ENCODE data around the gene CYP1B1. TPM values are rescaled to one million over a fixed set of nuclear protein-coding genes. Genes with fewer than 3 reads are reported as not detected.

Gene CYP1B1
- total RNA-seq, 4 donors from 2014 or later = 1.0 to 20.6 (median 12.8) TPM

DNA sequence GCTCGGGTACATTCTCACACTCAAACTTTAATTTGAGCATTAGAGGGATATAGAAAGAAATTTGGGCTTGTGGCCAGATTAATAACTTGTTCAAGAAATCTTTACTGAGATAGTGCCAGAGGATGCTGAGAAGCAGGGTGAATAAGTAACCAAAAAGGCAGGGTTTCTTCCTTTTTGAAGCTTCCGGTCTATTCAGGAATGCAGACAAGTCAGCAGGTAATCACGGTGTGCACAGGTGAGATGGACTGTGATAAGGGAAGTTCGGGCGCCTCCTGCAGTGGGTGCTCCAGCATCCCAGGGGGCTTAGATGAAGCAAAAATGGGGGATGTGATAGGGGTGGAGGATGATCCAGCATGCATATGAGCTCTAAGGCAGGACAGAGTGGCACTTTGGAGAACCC, 44.9 kb upstream of the CYP1B1 start:
- DNase-seq = no peak
- H3K27ac ChIP-seq = no peak overlapping the region
- TF ChIP-seq POLR2A (IDR thresholded peaks at IDR 0.05) = no peak
- TF ChIP-seq, protein P1, sequence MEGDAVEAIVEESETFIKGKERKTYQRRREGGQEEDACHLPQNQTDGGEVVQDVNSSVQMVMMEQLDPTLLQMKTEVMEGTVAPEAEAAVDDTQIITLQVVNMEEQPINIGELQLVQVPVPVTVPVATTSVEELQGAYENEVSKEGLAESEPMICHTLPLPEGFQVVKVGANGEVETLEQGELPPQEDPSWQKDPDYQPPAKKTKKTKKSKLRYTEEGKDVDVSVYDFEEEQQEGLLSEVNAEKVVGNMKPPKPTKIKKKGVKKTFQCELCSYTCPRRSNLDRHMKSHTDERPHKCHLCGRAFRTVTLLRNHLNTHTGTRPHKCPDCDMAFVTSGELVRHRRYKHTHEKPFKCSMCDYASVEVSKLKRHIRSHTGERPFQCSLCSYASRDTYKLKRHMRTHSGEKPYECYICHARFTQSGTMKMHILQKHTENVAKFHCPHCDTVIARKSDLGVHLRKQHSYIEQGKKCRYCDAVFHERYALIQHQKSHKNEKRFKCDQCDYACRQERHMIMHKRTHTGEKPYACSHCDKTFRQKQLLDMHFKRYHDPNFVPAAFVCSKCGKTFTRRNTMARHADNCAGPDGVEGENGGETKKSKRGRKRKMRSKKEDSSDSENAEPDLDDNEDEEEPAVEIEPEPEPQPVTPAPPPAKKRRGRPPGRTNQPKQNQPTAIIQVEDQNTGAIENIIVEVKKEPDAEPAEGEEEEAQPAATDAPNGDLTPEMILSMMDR (IDR thresholded peaks at IDR 0.05) = no peak
- peaks cover 0 to 7% (median 0%) of the 10 kb centered on the region in 4 donors for H3K27me3 ChIP-seq
- 81 to 82% methylated on average over 5 of the region's 5 CpGs for WGBS, 2 donors
- H3K36me3 ChIP-seq = no peaks in the 10 kb centered on the region
- intact Hi-C loops (cut with DNase I) = no loop called here
- no peaks in the 10 kb centered on the region for H3K9me3 ChIP-seq
- H3K4me3 ChIP-seq = no peak overlapping the region
- H3K4me1 ChIP-seq = peaks cover 0 to 11% (median 3%) of the 10 kb centered on the region in 3 donors

DNA sequence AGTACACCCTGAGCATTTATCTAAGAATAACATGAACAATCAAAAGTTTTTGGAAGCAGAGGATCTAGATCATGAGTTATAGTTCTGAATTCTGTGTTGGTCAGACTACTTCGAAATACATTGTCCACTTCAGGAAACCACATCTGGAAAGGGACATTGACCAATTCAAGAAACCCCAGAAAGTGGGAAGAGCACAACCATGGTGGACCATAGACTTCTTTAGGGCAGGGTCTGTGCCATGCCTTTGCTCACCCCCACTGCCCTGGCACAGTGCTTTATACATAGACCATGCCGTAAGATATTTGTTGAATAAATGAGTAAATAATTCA, 44.3 kb upstream of the CYP1B1 start:
- Histone ChIP-seq H3K4me1 (peaks cover 0 to 17% (median 3%) of the 10 kb centered on the region in 3 donors), H3K27me3 (peaks cover 0 to 7% (median 0%) of the 10 kb centered on the region in 4 donors), H3K4me3 (no peak overlapping the region), H3K27ac (no peak overlapping the region), H3K36me3 (no peaks in the 10 kb centered on the region), H3K9me3 (no peaks in the 10 kb centered on the region)
- WGBS, 2 donors = 61 to 62% methylated on average over 2 of the region's 2 CpGs
- intact Hi-C loops (cut with DNase I) = no loop called here
- no peak for DNase-seq
- TF ChIP-seq POLR2A (IDR thresholded peaks at IDR 0.05) = no peak
- TF ChIP-seq, protein P1 (IDR thresholded peaks at IDR 0.05) = no peak

DNA sequence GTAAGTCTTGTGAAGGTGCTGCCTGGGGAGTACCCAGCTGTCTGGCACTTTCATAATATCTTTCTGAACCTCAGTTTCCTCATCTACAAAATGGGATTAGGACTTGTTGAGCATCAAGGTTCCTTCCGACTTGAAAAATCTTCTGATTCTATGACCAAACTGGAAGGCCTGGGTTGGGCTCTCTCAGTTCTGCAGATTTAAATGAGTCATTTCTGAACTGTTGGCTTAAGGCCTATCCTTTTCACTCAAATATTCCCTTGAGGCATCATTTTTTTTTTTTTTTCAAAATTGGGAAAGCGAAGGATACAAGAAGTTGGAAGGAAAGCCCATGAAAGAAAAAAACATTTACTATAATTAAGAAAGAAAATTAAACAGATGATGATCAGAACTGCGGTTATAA, 40.8 kb upstream of the CYP1B1 start:
- peak overlapping the region in 1 of 4 donors; percentile 13 for H3K27ac ChIP-seq
- peaks cover 0 to 39% (median 3%) of the 10 kb centered on the region in 3 donors for H3K4me1 ChIP-seq
- H3K36me3 ChIP-seq = no peaks in the 10 kb centered on the region
- TF ChIP-seq POLR2A (IDR thresholded peaks at IDR 0.05) = no peak
- H3K27me3 ChIP-seq = peaks cover 0 to 7% (median 0%) of the 10 kb centered on the region in 4 donors
- intact Hi-C loops (cut with DNase I) = no loop called here
- DNase-seq = no peak
- H3K9me3 ChIP-seq = no peaks in the 10 kb centered on the region
- no peak overlapping the region for H3K4me3 ChIP-seq
- WGBS, 2 donors = 25 to 46% methylated on average over 3 of the region's 3 CpGs

DNA sequence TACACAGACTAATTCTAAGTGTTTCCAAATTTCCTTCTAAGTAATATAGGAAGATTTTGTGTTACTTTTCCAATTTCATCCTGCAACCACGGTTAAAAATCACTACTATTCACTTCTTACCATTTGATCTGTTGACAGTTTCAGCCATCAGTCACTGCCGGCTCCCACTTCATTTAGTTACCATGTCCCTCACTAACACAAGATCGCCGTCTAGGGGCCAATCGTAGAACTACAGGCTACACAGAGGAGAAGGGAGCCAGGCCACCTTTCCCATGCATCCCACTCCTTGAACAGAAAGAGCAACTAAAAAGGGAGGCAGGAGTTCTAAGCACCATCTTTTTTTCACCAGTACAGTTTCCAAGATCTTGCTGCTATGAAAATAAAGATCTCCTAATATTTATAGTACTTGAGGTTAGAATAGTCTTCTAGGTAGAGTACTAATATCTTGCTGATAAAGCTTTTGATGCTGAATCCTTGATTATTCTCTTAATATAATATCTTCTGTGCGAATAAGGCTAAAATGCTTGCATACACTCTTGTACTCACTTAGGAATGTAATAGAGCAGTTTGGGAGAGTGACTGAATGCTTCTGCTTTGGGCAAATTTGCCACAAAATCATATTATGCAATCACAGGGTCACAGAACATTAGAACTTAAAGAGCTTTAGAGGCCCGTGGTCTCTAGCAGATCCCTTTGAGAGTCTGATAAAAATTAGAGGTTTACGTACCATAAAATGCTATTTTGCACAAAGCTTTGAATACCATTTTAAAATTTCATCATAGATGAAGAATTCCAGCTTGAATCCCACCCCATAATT, 39.5 kb upstream of the CYP1B1 start:
- no peak for TF ChIP-seq POLR2A (IDR thresholded peaks at IDR 0.05)
- TF ChIP-seq, protein P1 (IDR thresholded peaks at IDR 0.05) = peak; percentile 55 to 95 (median 92)
- WGBS, 2 donors = 26 to 29% methylated on average over 8 of the region's 8 CpGs
- peak overlapping the region in 1 of 4 donors; percentile 13 for H3K27ac ChIP-seq

DNA sequence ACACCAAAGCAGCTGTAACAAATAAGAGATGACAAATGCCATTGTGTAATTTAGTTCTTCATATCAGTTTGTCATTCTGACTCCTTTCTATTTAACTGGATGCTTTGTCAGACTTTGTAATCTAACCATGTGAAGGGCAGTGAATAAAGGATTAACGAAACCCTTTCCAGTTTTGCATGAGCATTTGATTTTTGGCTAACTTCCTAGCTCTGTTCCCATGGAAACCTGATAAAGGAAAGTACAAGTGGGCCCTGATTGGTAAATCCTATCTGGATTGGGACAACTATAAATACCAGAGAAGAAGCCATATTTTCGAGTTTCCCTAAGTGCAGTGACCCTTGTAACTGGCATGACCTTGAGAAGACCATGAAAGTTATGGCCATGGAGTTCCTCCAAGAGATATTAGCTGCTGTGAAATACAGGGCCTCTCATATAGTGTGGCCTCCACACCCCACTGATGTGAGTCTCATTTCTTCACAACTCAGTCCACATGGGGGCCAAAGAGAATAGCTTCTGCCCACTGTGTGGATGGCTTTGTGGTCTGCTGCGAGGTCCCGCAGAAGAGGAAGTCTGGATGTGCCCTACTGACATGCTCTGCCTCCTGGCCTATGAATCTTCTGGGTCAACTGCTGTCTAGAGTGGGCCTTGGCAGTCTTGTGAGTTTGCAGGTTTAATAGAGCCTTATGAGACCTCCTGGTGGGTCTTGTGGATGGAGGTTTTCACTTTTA, 38.2 kb upstream of the CYP1B1 start:
- Histone ChIP-seq H3K27me3 (no peaks in the 10 kb centered on the region), H3K4me1 (peaks cover 0 to 55% (median 9%) of the 10 kb centered on the region in 3 donors), H3K36me3 (no peaks in the 10 kb centered on the region), H3K9me3 (no peaks in the 10 kb centered on the region), H3K4me3 (no peak overlapping the region), H3K27ac (no peak overlapping the region)
- no peak for DNase-seq
- intact Hi-C loops (cut with DNase I) = no loop called here
- TF ChIP-seq POLR2A (IDR thresholded peaks at IDR 0.05) = no peak
- TF ChIP-seq, protein P1 (IDR thresholded peaks at IDR 0.05) = no peak
- 55 to 59% methylated on average over 2 to 4 of the region's 4 CpGs for WGBS, 2 donors

More for the DNA sequence above, 39.5 kb upstream of the CYP1B1 start:
- H3K4me1 ChIP-seq = peaks cover 0 to 42% (median 3%) of the 10 kb centered on the region in 3 donors
- DNase-seq = peak; percentile 15
- H3K27me3 ChIP-seq = no peaks in the 10 kb centered on the region
- H3K36me3 ChIP-seq = no peaks in the 10 kb centered on the region
- H3K9me3 ChIP-seq = no peaks in the 10 kb centered on the region
- no peak overlapping the region for H3K4me3 ChIP-seq
- intact Hi-C loops (cut with DNase I) = no loop called here

Data from esophagus squamous epithelium (tissue), 5 donors.